Thyroid gland (tissue), 4 donors: ENCODE measurements around the gene SLC2A1. TPM values are rescaled to one million over a fixed set of nuclear protein-coding genes. Genes with fewer than 3 reads are reported as not detected.
A peak's percentile ranks its signal among the peaks of the same experiment; 100 is the strongest.

Experiments used
- DNase-seq, 2 donors: peaks; one replicate each; pipeline ENCODE4 v3.0.0-alpha.2; 2019
- H3K27ac ChIP-seq, 3 donors: fragments of 200-600 bp; sonication (generic); 1 replicate in 2 of 3; 2 replicates in 1 of 3; pipeline ENCODE4 v1.5.1; 2016 to 2019; ENCODE audit warnings: mild to moderate bottlenecking in 1 of 3, moderate library complexity in 1 of 3
- H3K27me3 ChIP-seq: fragments of 200-600 bp; sonication (generic); one replicate; pipeline ENCODE4 v1.5.1; 2019
- H3K36me3 ChIP-seq, 2 donors: fragments of 200-600 bp; sonication (generic); one replicate each; pipeline ENCODE4 v1.5.1; 2016 to 2019
- H3K4me1 ChIP-seq, 2 donors: fragments of 200-600 bp; sonication (generic); one replicate each; pipeline ENCODE4 v1.5.1; 2017 to 2019
- H3K4me3 ChIP-seq, 3 donors: fragments of 200-600 bp; sonication (generic); replicated peaks in 1 of 3; 1 replicate in 2 of 3; 2 replicates in 1 of 3; pipeline ENCODE4 v1.5.1; 2016; ENCODE audit warnings: mild to moderate bottlenecking in 1 of 3
- H3K9me3 ChIP-seq: fragments of 200-600 bp; sonication (generic); one replicate; pipeline ENCODE4 v1.5.1; 2017
- CTCF ChIP-seq, 6 experiments: fragments of 200-600 bp in 3 of 6; fragments of 450-650 bp in 3 of 6; sonication (generic) in 3 of 6; IDR thresholded peaks; one replicate each; pipeline ENCODE4 v1.5.1; 2016 to 2019; ENCODE audit warnings: antibody characterized with exemption in 6 of 6, mild to moderate bottlenecking in 2 of 6, inconsistent platforms in 1 of 6, moderate library complexity in 1 of 6
- POLR2A ChIP-seq, 2 donors: fragments of 450-650 bp; IDR thresholded peaks; one replicate each; pipeline ENCODE4 v1.6.1; 2017; ENCODE audit warnings: antibody characterized with exemption in 2 of 2, mild to moderate bottlenecking in 2 of 2, moderate library complexity in 1 of 2
- WGBS, 2 donors: methylation state at CpG; one replicate each; pipeline ENCODE4 v1.1.5; 2017; 5-methylcytosine and 5-hydroxymethylcytosine counted together
- intact Hi-C: fragments of 100-400 bp; cut with DNase I; formaldehyde crosslinking; loops from one replicate; pipeline ENCODE4 v1.15.1; 2023
- total RNA-seq, 4 donors: library from RNA; depleted of rRNA; stranded (reverse); fragments of >200 nt; gene quantifications; one replicate each; pipeline ENCODE4 v1.2.3, GENCODE V29; 2016

Gene SLC2A1
- total RNA-seq, 4 donors from 2014 or later: 15.0 to 208 (median 91.4) TPM

- no peak for TF ChIP-seq POLR2A (IDR thresholded peaks at IDR 0.05)
- no peak for TF ChIP-seq CTCF (IDR thresholded peaks at IDR 0.05)
- 82 to 92% methylated on average over 3 of the region's 3 CpGs for WGBS, 2 donors
- Histone ChIP-seq H3K9me3 (no peaks in the 10 kb centered on the region), H3K27me3 (no peaks in the 10 kb centered on the region), H3K4me3 (no peak overlapping the region), H3K27ac (no peak overlapping the region), H3K4me1 (no peaks in the 10 kb centered on the region), H3K36me3 (no peaks in the 10 kb centered on the region)
- no peak for DNase-seq
- intact Hi-C loops: no loop called here
Observed at GRCh38 chr1:42968654-42969053, 10.0 kb upstream of the SLC2A1 start.

GRCh38 chr1:42966688-42967612 lies 8.3 kb upstream of the SLC2A1 start:
- Histone ChIP-seq H3K9me3 (no peaks in the 10 kb centered on the region), H3K27ac (no peak overlapping the region), H3K27me3 (no peaks in the 10 kb centered on the region), H3K4me3 (no peak overlapping the region), H3K36me3 (no peaks in the 10 kb centered on the region), H3K4me1 (no peaks in the 10 kb centered on the region)
- intact Hi-C loops: no loop called here
- no peak for TF ChIP-seq CTCF (IDR thresholded peaks at IDR 0.05)
- no peak for TF ChIP-seq POLR2A (IDR thresholded peaks at IDR 0.05)
- DNase-seq: peak; percentile 62 to 75
- 70 to 76% methylated on average over 10 of the region's 10 CpGs for WGBS, 2 donors

- no peaks in the 10 kb centered on the region for H3K9me3 ChIP-seq
- intact Hi-C loops: no loop called here
- H3K4me3 ChIP-seq: no peak overlapping the region
- no peak for DNase-seq
- H3K27ac ChIP-seq: no peak overlapping the region
- 82 to 91% methylated on average over 1 of the region's 1 CpG for WGBS, 2 donors
- TF ChIP-seq POLR2A (IDR thresholded peaks at IDR 0.05): no peak
- TF ChIP-seq CTCF (IDR thresholded peaks at IDR 0.05): no peak
- H3K36me3 ChIP-seq: no peaks in the 10 kb centered on the region
- no peaks in the 10 kb centered on the region for H3K27me3 ChIP-seq
- no peaks in the 10 kb centered on the region for H3K4me1 ChIP-seq
Observed at GRCh38 chr1:42965378-42965777, 6.7 kb upstream of the SLC2A1 start.

GRCh38 chr1:42964044-42964812 lies 5.6 kb upstream of the SLC2A1 start:
- no peak for DNase-seq
- intact Hi-C loops: loop anchor here (5.0 kb wide), 1 partner anchor 37 kb away; no protein-coding TSS in a partner anchor
- H3K27ac ChIP-seq: no peak overlapping the region
- peaks cover 2 to 6% of the 10 kb centered on the region in 2 donors for H3K4me1 ChIP-seq
- TF ChIP-seq CTCF (IDR thresholded peaks at IDR 0.05): no peak
- H3K4me3 ChIP-seq: no peak overlapping the region
- H3K27me3 ChIP-seq: no peaks in the 10 kb centered on the region
- no peaks in the 10 kb centered on the region for H3K9me3 ChIP-seq
- H3K36me3 ChIP-seq: no peaks in the 10 kb centered on the region
- WGBS, 2 donors: 92 to 95% methylated on average over 19 of the region's 19 CpGs
